K562 (cell line): Measurements from ENCODE around the gene OCA2.

ENCODE experiments used
- CEBPB ChIP-seq: fragments of 450-650 bp; IDR thresholded peaks from 2 replicates; pipeline ENCODE4 v1.6.1; 2016; ENCODE audit warnings: missing genetic modification characterization, missing compliant biosample characterization
- MAFK ChIP-seq: IDR thresholded peaks from 2 replicates; pipeline ENCODE4 v1.6.1; 2011; ENCODE audit warnings: low read length, improper control_type of control experiment
- NRF1 ChIP-seq, 2 experiments: fragments of 450-650 bp; IDR thresholded peaks in 1 of 2; conservative IDR thresholded peaks in 1 of 2; 2 replicates each; pipeline ENCODE4 v1.6.1; 2014; ENCODE audit warnings: mild to moderate bottlenecking in 2 of 2
- POLR2AphosphoS5 ChIP-seq: IDR thresholded peaks from 2 replicates; pipeline ENCODE4 v1.6.1; 2011; ENCODE audit warnings: mild to moderate bottlenecking, low read depth, low read length, moderate library complexity; ENCODE audit not compliant: control insufficient read depth, insufficient read depth
- YBX1 ChIP-seq: fragments of 450-650 bp; IDR thresholded peaks from 2 replicates; pipeline ENCODE4 v1.7.1; 2016; ENCODE audit warnings: mild to moderate bottlenecking
- TF ChIP-seq, protein P1 (sequence below), 3 experiments: IDR thresholded peaks in 2 of 3; conservative IDR thresholded peaks in 1 of 3; 2 replicates each; pipeline ENCODE4 v1.5.1; 2011 to 2012; ENCODE audit warnings: low read length in 3 of 3, mild to moderate bottlenecking in 3 of 3, control low read depth in 2 of 3, improper control_type of control experiment in 1 of 3, inconsistent platforms in 1 of 3, low read depth in 1 of 3, mixed read lengths in 1 of 3, moderate library complexity in 1 of 3; ENCODE audit not compliant: insufficient read depth in 2 of 3

DNA sequence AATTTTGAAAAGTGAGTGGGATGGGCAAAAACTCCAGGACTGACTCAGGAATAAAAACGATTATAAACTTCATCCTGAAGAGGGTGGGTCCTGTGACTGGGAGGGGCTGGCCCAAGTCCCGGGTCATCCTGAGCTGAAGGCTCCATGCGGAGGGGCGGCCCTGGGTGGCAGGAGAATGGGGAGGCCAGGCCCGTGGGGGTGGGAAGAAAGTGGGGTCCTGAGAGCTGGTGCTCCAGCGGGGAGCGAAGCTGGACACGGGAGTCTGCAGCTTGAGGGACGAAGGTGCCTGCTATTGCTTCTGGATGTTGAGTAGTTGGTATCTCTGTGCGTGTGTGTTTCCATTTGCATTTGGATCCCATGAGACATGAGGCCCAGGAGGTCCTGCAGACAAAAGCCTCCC, 4.7 kb upstream of the OCA2 start:
- TF ChIP-seq POLR2AphosphoS5 (no peak), MAFK (no peak), CEBPB (tag) (no peak), YBX1 (no peak), NRF1 (conservative IDR thresholded peaks at IDR 0.05 in 1 of 2, IDR thresholded peaks at IDR 0.05 in 1 of 2) (no peak)
- TF ChIP-seq, protein P1, sequence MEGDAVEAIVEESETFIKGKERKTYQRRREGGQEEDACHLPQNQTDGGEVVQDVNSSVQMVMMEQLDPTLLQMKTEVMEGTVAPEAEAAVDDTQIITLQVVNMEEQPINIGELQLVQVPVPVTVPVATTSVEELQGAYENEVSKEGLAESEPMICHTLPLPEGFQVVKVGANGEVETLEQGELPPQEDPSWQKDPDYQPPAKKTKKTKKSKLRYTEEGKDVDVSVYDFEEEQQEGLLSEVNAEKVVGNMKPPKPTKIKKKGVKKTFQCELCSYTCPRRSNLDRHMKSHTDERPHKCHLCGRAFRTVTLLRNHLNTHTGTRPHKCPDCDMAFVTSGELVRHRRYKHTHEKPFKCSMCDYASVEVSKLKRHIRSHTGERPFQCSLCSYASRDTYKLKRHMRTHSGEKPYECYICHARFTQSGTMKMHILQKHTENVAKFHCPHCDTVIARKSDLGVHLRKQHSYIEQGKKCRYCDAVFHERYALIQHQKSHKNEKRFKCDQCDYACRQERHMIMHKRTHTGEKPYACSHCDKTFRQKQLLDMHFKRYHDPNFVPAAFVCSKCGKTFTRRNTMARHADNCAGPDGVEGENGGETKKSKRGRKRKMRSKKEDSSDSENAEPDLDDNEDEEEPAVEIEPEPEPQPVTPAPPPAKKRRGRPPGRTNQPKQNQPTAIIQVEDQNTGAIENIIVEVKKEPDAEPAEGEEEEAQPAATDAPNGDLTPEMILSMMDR (IDR thresholded peaks at IDR 0.05 in 2 of 3, conservative IDR thresholded peaks at IDR 0.05 in 1 of 3; ENCODE audit: insufficient read depth in 2 of 3, low read depth in 1 of 3, low read length in 3 of 3) = no peak
